GM23248 (cell line): ENCODE data around the gene TXLNA.

Source experiments
- EZH2 ChIP-seq: fragments of 200-600 bp; sonication (generic); IDR thresholded peaks from 2 replicates; pipeline ENCODE4 v1.6.1; 2018; ENCODE audit warnings: antibody characterized with exemption, mild to moderate bottlenecking; ENCODE audit not compliant: insufficient read depth, poor library complexity, severe bottlenecking
- EZH2phosphoT487 ChIP-seq: fragments of 200-600 bp; sonication (generic); IDR thresholded peaks from 2 replicates; pipeline ENCODE4 v1.6.1; 2018; ENCODE audit warnings: antibody characterized with exemption, moderate library complexity, mild to moderate bottlenecking, low read depth; ENCODE audit not compliant: insufficient read depth

DNA sequence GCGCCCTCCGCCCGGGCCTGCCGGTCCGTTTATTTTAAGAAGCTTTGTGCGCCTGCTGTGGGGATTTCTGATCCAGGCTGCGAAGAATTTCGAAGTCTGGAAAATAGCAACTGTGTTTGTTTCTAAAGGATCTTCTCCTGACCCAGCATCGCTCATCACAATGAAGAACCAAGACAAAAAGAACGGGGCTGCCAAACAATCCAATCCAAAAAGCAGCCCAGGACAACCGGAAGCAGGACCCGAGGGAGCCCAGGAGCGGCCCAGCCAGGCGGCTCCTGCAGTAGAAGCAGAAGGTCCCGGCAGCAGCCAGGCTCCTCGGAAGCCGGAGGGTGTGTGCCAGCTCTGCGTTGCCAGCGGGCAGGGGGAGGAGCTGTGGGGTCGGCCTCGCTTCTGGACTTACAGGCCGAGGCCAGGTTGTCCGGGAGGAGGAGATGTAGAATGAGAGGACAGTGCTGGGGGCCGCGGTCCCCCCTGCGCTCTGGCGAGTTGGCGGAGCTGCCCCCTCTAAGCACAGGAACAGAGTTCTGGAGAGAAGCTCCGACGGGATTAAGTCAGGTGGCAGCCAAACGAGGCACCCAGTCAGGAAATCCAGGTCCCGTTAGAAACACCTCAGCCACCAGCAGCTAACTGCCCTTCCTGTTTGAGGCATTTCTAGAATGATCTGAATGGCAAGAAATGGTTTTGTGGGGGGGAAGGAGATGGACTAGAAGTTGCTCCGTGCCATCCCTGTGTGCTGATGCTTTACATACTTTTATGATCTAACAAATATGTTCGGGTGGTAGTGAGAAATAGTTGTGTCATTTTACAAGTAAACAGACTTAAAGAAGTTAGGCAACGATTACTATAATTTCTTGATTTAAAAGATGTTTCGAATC is 948 bp downstream of the TXLNA start:
- no peak for TF ChIP-seq EZH2phosphoT487
- TF ChIP-seq EZH2 = no peak
